Loucy (cell line): ENCODE results near the gene FGGY.
"Not testable (repeated sequence)": the region's sequence is repeated elsewhere in the genome, so short reads cannot be mapped to it uniquely, and the experiment has no call there.

Experiments used
- CTCF ChIP-seq: fragments of 200-600 bp; sonication (generic); conservative IDR thresholded peaks from 2 replicates; pipeline ENCODE4 v1.5.1; 2014; ENCODE audit warnings: mild to moderate bottlenecking, antibody characterized with exemption, low read length
- EZH2phosphoT487 ChIP-seq: fragments of 200-600 bp; IDR thresholded peaks from 2 replicates; pipeline ENCODE4 v1.6.1; 2018; ENCODE audit warnings: antibody characterized with exemption, mild to moderate bottlenecking, moderate library complexity, borderline replicate concordance

DNA sequence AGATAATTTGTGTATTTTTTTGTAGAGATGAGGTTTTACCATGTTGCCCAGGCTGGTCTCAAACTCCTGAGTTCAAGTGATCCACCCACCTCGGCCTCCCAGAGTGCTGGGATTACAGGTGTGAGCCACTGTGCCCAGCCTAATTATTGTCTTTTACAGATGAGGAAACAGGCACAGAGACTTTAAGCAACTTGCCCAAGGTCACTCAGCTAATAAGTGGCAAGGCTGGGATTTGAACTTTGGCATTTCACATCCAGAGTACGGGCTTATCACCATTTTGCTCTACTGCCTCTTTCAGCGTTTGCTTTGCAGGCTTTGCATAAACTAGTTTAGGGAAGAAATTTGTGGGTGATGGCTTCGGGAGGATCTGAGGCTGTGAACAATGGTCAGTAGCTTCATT lies 57.3 kb downstream of the FGGY start:
- TF ChIP-seq CTCF, EZH2phosphoT487: not testable (repeated sequence)
